ENCODE measurements around the gene GLDN. TPM values are rescaled to one million over a fixed set of nuclear protein-coding genes. Genes with fewer than 3 reads are reported as not detected.
"Not testable (repeated sequence)": the region's sequence is repeated elsewhere in the genome, so short reads cannot be mapped to it uniquely, and the experiment has no call there.

Gene GLDN
- total RNA-seq, 1 donor from 2014 or later = 0.09 TPM

- DNase-seq (ENCODE audit: low read depth) (no peak), FAIRE-seq (no peak)
- Mint-ChIP-seq H3K27me3 (ENCODE audit: low read depth, unreplicated experiment) (peaks cover 6% of the 10 kb centered on the region), H3K4me1 (ENCODE audit: low read depth, unreplicated experiment) (no peaks in the 10 kb centered on the region), H3K36me3 (ENCODE audit: low read depth, unreplicated experiment) (no peaks in the 10 kb centered on the region), H3K27ac (ENCODE audit: unreplicated experiment) (no peak overlapping the region), H3K9me3 (ENCODE audit: unreplicated experiment) (no peaks in the 10 kb centered on the region), H3K4me3 (ENCODE audit: unreplicated experiment) (no peak overlapping the region)
- H3K36me3 ChIP-seq (ENCODE audit: insufficient read depth, low read length) = no peaks in the 10 kb centered on the region
- H3K27me3 ChIP-seq (ENCODE audit: insufficient read depth, low read length) = peaks cover 3% of the 10 kb centered on the region
- H3K27ac ChIP-seq (ENCODE audit: low read depth, low read length) = no peak overlapping the region
- H4K20me1 ChIP-seq (ENCODE audit: insufficient read depth, low read length) = no peaks in the 10 kb centered on the region
- no peaks in the 10 kb centered on the region for H3K79me2 ChIP-seq (ENCODE audit: insufficient read depth, low read length)
- no peak overlapping the region for H3K9ac ChIP-seq (ENCODE audit: low read length)
- H3K4me2 ChIP-seq (ENCODE audit: low read length) = no peak overlapping the region
- H3K4me3 ChIP-seq (ENCODE audit: insufficient read depth, low read depth, low read length) = no peak overlapping the region
- H2AFZ ChIP-seq (ENCODE audit: low read depth, low read length) = no peak overlapping the region
- H3K4me1 ChIP-seq (ENCODE audit: insufficient read depth, low read length) = no peaks in the 10 kb centered on the region
- H3K9me3 ChIP-seq (ENCODE audit: insufficient read depth, low read depth, low read length) = no peaks in the 10 kb centered on the region
- TF ChIP-seq CTCF (IDR thresholded peaks at IDR 0.05; ENCODE audit: insufficient read depth, low read depth, low read length) (no peak), EZH2 (IDR thresholded peaks at IDR 0.05; ENCODE audit: insufficient read depth, low read length) (no peak)
Measured at GRCh38 chr15:51416129-51416528, 74.7 kb downstream of the GLDN start.

GRCh38 chr15:51423040-51423439 lies 81.6 kb downstream of the GLDN start:
- H3K9me3 ChIP-seq (ENCODE audit: insufficient read depth, low read depth, low read length); H3K4me1 Mint-ChIP-seq (ENCODE audit: low read depth, unreplicated experiment); H3K27me3 Mint-ChIP-seq (ENCODE audit: low read depth, unreplicated experiment); H3K27ac Mint-ChIP-seq (ENCODE audit: unreplicated experiment); H4K20me1 ChIP-seq (ENCODE audit: insufficient read depth, low read length); H3K9me3 Mint-ChIP-seq (ENCODE audit: unreplicated experiment); H3K4me3 ChIP-seq (ENCODE audit: insufficient read depth, low read depth, low read length); H3K4me3 Mint-ChIP-seq (ENCODE audit: unreplicated experiment); FAIRE-seq; H3K79me2 ChIP-seq (ENCODE audit: insufficient read depth, low read length); H3K36me3 Mint-ChIP-seq (ENCODE audit: low read depth, unreplicated experiment); H3K4me1 ChIP-seq (ENCODE audit: insufficient read depth, low read length); H3K4me2 ChIP-seq (ENCODE audit: low read length); H3K9ac ChIP-seq (ENCODE audit: low read length); H3K36me3 ChIP-seq (ENCODE audit: insufficient read depth, low read length); H3K27ac ChIP-seq (ENCODE audit: low read depth, low read length); H2AFZ ChIP-seq (ENCODE audit: low read depth, low read length); H3K27me3 ChIP-seq (ENCODE audit: insufficient read depth, low read length); DNase-seq (ENCODE audit: low read depth): not testable (repeated sequence)

- H3K4me2 ChIP-seq (ENCODE audit: low read length) = no peak overlapping the region
- no peaks in the 10 kb centered on the region for H3K36me3 Mint-ChIP-seq (ENCODE audit: low read depth, unreplicated experiment)
- H3K27ac Mint-ChIP-seq (ENCODE audit: unreplicated experiment) = no peak overlapping the region
- FAIRE-seq (no peak), DNase-seq (ENCODE audit: low read depth) (no peak)
- no peak overlapping the region for H3K27ac ChIP-seq (ENCODE audit: low read depth, low read length)
- no peaks in the 10 kb centered on the region for H3K9me3 Mint-ChIP-seq (ENCODE audit: unreplicated experiment)
- H3K9me3 ChIP-seq (ENCODE audit: insufficient read depth, low read depth, low read length) = no peaks in the 10 kb centered on the region
- no peak overlapping the region for H3K4me3 Mint-ChIP-seq (ENCODE audit: unreplicated experiment)
- no peaks in the 10 kb centered on the region for H3K79me2 ChIP-seq (ENCODE audit: insufficient read depth, low read length)
- H2AFZ ChIP-seq (ENCODE audit: low read depth, low read length) = no peak overlapping the region
- no peaks in the 10 kb centered on the region for H4K20me1 ChIP-seq (ENCODE audit: insufficient read depth, low read length)
- no peaks in the 10 kb centered on the region for H3K27me3 Mint-ChIP-seq (ENCODE audit: low read depth, unreplicated experiment)
- H3K4me1 ChIP-seq (ENCODE audit: insufficient read depth, low read length) = no peaks in the 10 kb centered on the region
- no peak for TF ChIP-seq EZH2 (IDR thresholded peaks at IDR 0.05; ENCODE audit: insufficient read depth, low read length)
- TF ChIP-seq CTCF (IDR thresholded peaks at IDR 0.05; ENCODE audit: insufficient read depth, low read depth, low read length) = no peak
- H3K27me3 ChIP-seq (ENCODE audit: insufficient read depth, low read length) = no peaks in the 10 kb centered on the region
- no peaks in the 10 kb centered on the region for H3K36me3 ChIP-seq (ENCODE audit: insufficient read depth, low read length)
- no peak overlapping the region for H3K4me3 ChIP-seq (ENCODE audit: insufficient read depth, low read depth, low read length)
- peaks cover 2% of the 10 kb centered on the region for H3K4me1 Mint-ChIP-seq (ENCODE audit: low read depth, unreplicated experiment)
- no peak overlapping the region for H3K9ac ChIP-seq (ENCODE audit: low read length)
Measured at GRCh38 chr15:51424780-51425179, 83.3 kb downstream of the GLDN start.

All from astrocyte (in vitro differentiated cells and primary cell).